Caco-2 (cell line): ENCODE measurements around the gene HSD17B8. TPM values are rescaled to one million over a fixed set of nuclear protein-coding genes. Genes with fewer than 3 reads are reported as not detected.

ENCODE experiments used
- BruUV-seq: library from RNA; stranded (reverse); fragments of 400-500 nt; replicated peaks from 2 replicates; lab custom pipeline; 2021; lab: Mats Ljungman, UMichigan
- CTCF ChIA-PET: fragments of 300-600 bp; sonication (Branson Sonifier 250); formaldehyde crosslinking; loops from one replicate; lab custom pipeline; 2022; ENCODE audit warnings: antibody characterized with exemption; lab: Charles Lee
- POLR2A ChIA-PET: fragments of 300-600 bp; sonication (Branson Sonifier 250); formaldehyde crosslinking; loops from one replicate; lab custom pipeline; 2022; ENCODE audit warnings: antibody characterized with exemption; lab: Charles Lee
- DNase-seq, 2 experiments: peaks; one replicate each; pipeline versions ENCODE4 v3.0.0 to v3.0.0-alpha.2; 2020 to 2022
- H3K27me3 ChIP-seq: replicated peaks from 2 replicates; pipeline ENCODE4 v1.6.0; 2011; ENCODE audit warnings: low read length; ENCODE audit not compliant: control insufficient read depth, insufficient read depth
- H3K36me3 ChIP-seq: 2 replicates; pipeline ENCODE4 v1.5.1; 2011; ENCODE audit warnings: low read length; ENCODE audit not compliant: control insufficient read depth, insufficient read depth
- H3K4me1 ChIP-seq: fragments of 250-450 bp; sonication (Bioruptor Pico); 2 replicates; pipeline ENCODE4 v1.5.1; 2020; ENCODE audit warnings: mild to moderate bottlenecking
- H3K4me3 ChIP-seq: 2 replicates; pipeline ENCODE4 v1.5.1; 2011; ENCODE audit warnings: low read depth, mild to moderate bottlenecking, control low read depth, low read length
- H3K9me3 ChIP-seq: fragments of 250-450 bp; sonication (Bioruptor Pico); 2 replicates; pipeline ENCODE4 v1.5.1; 2020; ENCODE audit warnings: mild to moderate bottlenecking, moderate library complexity
- H3K27ac Mint-ChIP-seq: one replicate; pipeline ENCODE4 v1.8.0; 2022; ENCODE audit warnings: mixed read lengths; ENCODE audit not compliant: unreplicated experiment
- H3K27me3 Mint-ChIP-seq: one replicate; pipeline ENCODE4 v1.8.0; 2022; ENCODE audit warnings: mixed read lengths; ENCODE audit not compliant: insufficient read depth, unreplicated experiment
- H3K36me3 Mint-ChIP-seq: one replicate; pipeline ENCODE4 v1.8.0; 2022; ENCODE audit warnings: mild to moderate bottlenecking, mixed read lengths; ENCODE audit not compliant: insufficient read depth, unreplicated experiment
- H3K4me1 Mint-ChIP-seq: one replicate; pipeline ENCODE4 v1.8.0; 2022; ENCODE audit warnings: low read depth, mixed read lengths; ENCODE audit not compliant: unreplicated experiment
- H3K4me3 Mint-ChIP-seq: one replicate; pipeline ENCODE4 v1.8.0; 2022; ENCODE audit warnings: mild to moderate bottlenecking, moderate library complexity, mixed read lengths; ENCODE audit not compliant: unreplicated experiment
- H3K9me3 Mint-ChIP-seq: one replicate; pipeline ENCODE4 v1.8.0; 2022; ENCODE audit warnings: mixed read lengths; ENCODE audit not compliant: unreplicated experiment
- CTCF ChIP-seq, 2 experiments: fragments of 200-600 bp in 1 of 2; IDR thresholded peaks; 1 replicate in 1 of 2; 2 replicates in 1 of 2; pipeline versions ENCODE4 v1.5.1 to v1.8.0; 2011 to 2022; ENCODE audit warnings: antibody characterized with exemption in 1 of 2, control low read depth in 1 of 2, inconsistent platforms in 1 of 2, low read depth in 1 of 2, low read length in 1 of 2, mild to moderate bottlenecking in 1 of 2, moderate library complexity in 1 of 2; ENCODE audit not compliant: insufficient read depth in 1 of 2, severe bottlenecking in 1 of 2, unreplicated experiment in 1 of 2
- intact Hi-C: fragments of 100-400 bp; cut with micrococcal nuclease; formaldehyde crosslinking; loops from one replicate; pipeline ENCODE4 v1.10.0; 2022; ENCODE audit not compliant: unreplicated experiment
- total RNA-seq: library from RNA; stranded (reverse); gene quantifications from 2 replicates; pipeline ENCODE4 v1.2.3, GENCODE V29; 2022

HSD17B8 gene
- total RNA-seq, 1 experiment from 2014 or later: 10.0 TPM

- BruUV-seq: no TSS peak
- peak in 1 of 2 experiments; percentile 61 for DNase-seq
- no peaks in the 10 kb centered on the region for H3K9me3 Mint-ChIP-seq
- H3K27me3 Mint-ChIP-seq: no peaks in the 10 kb centered on the region
- H3K27ac Mint-ChIP-seq: peak overlapping the region; percentile 99
- H3K4me1 Mint-ChIP-seq: peaks cover 33% of the 10 kb centered on the region
- TF ChIP-seq CTCF (IDR thresholded peaks at IDR 0.05; ENCODE audit: insufficient read depth in 1 of 2, low read depth in 1 of 2, low read length in 1 of 2, severe bottlenecking in 1 of 2, unreplicated experiment in 1 of 2): peak; percentile 43 to 55
- peaks cover 6% of the 10 kb centered on the region for H3K36me3 ChIP-seq
- H3K36me3 Mint-ChIP-seq: peaks cover 41% of the 10 kb centered on the region
- ChIA-PET POLR2A (no interaction called here), CTCF (interaction anchor here (1.0 to 1.1 kb wide), 2 partner anchors 25 to 36 kb away, joined by 3 to 6 read pairs; no protein-coding TSS in a partner anchor)
- peaks cover 19% of the 10 kb centered on the region for H3K4me1 ChIP-seq
- intact Hi-C loops: loop anchor here (1.0 kb wide), 1 partner anchor 36 kb away; no protein-coding TSS in a partner anchor
- no peaks in the 10 kb centered on the region for H3K9me3 ChIP-seq
- H3K4me3 ChIP-seq: no peak overlapping the region
- H3K27me3 ChIP-seq: no peaks in the 10 kb centered on the region
- peak overlapping the region; percentile 100 for H3K4me3 Mint-ChIP-seq
Observed at GRCh38 chr6:33197431-33198048, 6.9 kb upstream of the HSD17B8 start.

GRCh38 chr6:33198159-33198852 is 6.1 kb upstream of the HSD17B8 start:
- H3K4me3 ChIP-seq: no peak overlapping the region
- POLR2A ChIA-PET: no interaction called here

More at GRCh38 chr6:33198159-33198852, 6.1 kb upstream of the HSD17B8 start:
- CTCF ChIA-PET: interaction anchor here (1.1 kb wide), 1 partner anchor 26 kb away, joined by 3 read pairs; no protein-coding TSS in a partner anchor
- Mint-ChIP-seq H3K27ac (peak overlapping the region; percentile 99), H3K27me3 (no peaks in the 10 kb centered on the region), H3K4me1 (peaks cover 36% of the 10 kb centered on the region), H3K4me3 (peak overlapping the region; percentile 100), H3K36me3 (peaks cover 49% of the 10 kb centered on the region), H3K9me3 (no peaks in the 10 kb centered on the region)
- BruUV-seq: no TSS peak
- Histone ChIP-seq H3K27me3 (no peaks in the 10 kb centered on the region), H3K4me1 (peaks cover 19% of the 10 kb centered on the region), H3K9me3 (no peaks in the 10 kb centered on the region), H3K36me3 (peaks cover 11% of the 10 kb centered on the region)
- peak; percentile 61 to 70 for DNase-seq
- intact Hi-C loops: no loop called here
- TF ChIP-seq CTCF (IDR thresholded peaks at IDR 0.05; ENCODE audit: insufficient read depth in 1 of 2, low read depth in 1 of 2, low read length in 1 of 2, severe bottlenecking in 1 of 2, unreplicated experiment in 1 of 2): no peak
